ENCODE measurements around the gene HSD17B8.
A peak's percentile ranks its signal among the peaks of the same experiment; 100 is the strongest.
"Not testable (repeated sequence)": the region's sequence is repeated elsewhere in the genome, so short reads cannot be mapped to it uniquely, and the experiment has no call there.

The HSD17B8 gene

DNA sequence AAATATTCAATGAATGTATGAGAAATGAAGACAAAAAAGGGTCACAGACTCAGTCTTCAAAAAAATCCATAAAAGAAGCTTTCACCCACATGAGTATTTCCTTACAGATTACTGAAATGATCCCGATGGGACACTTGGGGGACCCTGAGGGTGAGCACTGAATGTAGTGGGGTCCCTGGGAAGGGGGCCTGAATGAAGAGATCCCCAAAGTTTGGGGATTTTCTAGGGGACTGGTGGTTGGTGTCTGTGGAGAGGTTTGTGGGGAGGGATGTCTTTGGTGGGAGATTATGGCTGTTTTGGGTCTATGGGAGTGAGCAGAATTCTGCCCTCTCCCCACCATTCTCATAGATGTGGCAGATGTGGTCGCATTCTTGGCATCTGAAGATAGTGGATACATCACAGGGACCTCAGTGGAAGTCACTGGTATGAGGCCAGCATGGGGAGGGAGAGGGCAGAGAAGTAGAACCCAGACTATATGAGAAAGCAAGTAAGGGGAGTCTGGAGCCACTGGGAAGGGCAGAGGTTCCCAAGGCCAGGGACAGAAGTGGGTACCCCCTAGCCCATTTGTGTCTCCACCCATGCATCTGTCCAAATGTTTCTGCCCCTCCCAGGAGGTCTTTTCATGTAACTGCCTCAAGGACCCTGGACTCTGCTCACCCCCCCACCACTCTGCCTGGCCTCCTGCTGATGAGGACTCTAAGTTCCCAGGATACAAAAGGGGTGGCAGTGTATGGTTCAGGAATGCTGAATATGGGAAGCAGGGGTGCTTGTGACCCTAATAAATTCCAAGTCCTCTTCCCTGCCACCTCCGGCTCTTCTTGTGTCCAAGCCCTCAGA is 1.8 kb downstream of the HSD17B8 start:
- no peak for DNase-seq (ENCODE audit: low read depth)

- DNase-seq (ENCODE audit: low read depth): no peak
Observed at GRCh38 chr6:33206864-33207551, 2.6 kb downstream of the HSD17B8 start.

- DNase-seq (ENCODE audit: low read depth): peak; percentile 56
Observed at GRCh38 chr6:33207552-33208090, 3.2 kb downstream of the HSD17B8 start.

- peak; percentile 72 for DNase-seq (ENCODE audit: low read depth)
Observed at GRCh38 chr6:33208091-33208967, 3.9 kb downstream of the HSD17B8 start, which contains the start of gene RING1. Gene RING1 (plus strand): TSS chr6:33208500. CDS start chr6:33208823, 323 bp downstream.

DNA sequence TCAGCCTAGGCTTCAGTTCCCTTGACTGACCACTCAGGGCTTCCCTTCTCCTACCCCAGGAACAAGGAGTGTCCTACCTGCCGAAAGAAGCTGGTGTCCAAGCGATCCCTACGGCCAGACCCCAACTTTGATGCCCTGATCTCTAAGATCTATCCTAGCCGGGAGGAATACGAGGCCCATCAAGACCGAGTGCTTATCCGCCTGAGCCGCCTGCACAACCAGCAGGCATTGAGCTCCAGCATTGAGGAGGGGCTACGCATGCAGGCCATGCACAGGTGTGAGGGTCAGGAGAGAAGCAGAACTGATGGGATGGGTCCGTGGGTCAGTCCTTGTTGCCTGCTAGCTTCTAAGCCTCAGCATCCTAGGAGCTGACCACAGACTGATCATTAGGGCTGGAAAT is 5.4 kb downstream of the HSD17B8 start:
- DNase-seq (ENCODE audit: low read depth): no peak

GRCh38 chr6:33211136-33211535 is 6.7 kb downstream of the HSD17B8 start:
- DNase-seq (ENCODE audit: low read depth): no peak

- DNase-seq (ENCODE audit: low read depth): no peak
Observed at GRCh38 chr6:33211666-33212422, 7.4 kb downstream of the HSD17B8 start.

DNA sequence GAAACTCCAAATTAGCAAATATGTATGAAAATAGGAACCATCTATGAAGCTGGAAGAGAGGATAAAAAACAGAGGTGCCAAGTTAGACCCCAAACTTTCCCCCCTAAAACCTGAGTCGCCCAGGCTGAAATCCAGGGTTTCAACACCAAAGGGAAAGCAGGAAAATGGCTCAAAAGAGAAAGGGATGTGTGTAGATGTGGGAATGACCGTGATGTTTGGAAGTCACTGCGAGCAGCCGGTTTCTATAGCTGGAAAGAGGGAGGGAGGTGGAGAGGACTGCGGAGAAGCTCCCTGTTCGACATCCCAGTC is 8.4 kb downstream of the HSD17B8 start:
- no peak for DNase-seq (ENCODE audit: low read depth)

- DNase-seq (ENCODE audit: low read depth): no peak
Observed at GRCh38 chr6:33213166-33213988, 8.9 kb downstream of the HSD17B8 start.

- no peak for DNase-seq (ENCODE audit: low read depth)
Observed at GRCh38 chr6:33213989-33214335, 9.5 kb downstream of the HSD17B8 start.

GRCh38 chr6:33215271-33216116 is 11.0 kb downstream of the HSD17B8 start:
- no peak for DNase-seq (ENCODE audit: low read depth)

DNA sequence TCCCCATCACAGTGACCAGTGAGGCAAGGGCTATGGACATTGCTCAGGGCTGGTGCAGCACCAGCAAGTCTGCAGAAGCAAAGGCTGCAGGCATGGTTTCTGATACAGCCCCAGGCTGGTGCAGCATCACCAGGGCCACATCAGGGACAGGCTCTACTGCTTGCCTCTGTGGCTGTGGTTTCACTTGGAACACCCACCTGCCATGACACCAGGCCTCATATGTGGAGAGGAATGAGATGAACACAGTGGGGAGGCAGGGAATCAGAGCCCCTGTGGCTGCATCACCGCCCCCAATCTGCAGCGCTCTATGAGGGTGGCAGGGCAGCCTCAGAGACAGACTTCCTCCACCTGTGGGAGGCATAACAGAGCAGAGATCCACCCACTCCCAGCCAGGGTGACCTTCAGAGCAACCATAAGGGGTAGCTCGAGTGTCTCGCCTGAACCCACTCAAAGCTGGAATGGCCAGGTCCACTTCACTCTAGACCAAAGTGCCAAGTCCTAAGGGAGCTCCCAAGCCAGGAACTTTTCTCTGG is 11.7 kb downstream of the HSD17B8 start:
- DNase-seq (ENCODE audit: low read depth): no peak

DNA sequence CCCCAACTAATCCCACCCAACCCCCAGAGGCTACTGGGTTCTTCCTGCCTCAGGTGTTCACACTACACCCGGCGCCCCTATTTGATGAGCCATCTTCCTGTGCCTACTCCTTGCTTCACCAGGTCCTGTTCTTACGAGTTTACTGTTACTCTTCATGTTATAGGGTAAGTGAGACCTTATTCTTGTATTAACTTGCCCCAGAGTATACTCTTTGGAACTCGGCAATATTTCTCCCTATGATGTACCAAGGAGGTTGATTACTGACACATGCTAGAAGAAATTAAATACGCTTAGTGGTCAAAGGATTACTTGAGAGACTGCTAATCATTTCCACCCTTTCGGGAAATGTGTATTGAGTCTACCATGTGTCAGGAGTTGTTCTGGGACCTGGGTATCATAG is 12.8 kb downstream of the HSD17B8 start:
- no peak for DNase-seq (ENCODE audit: low read depth)

DNA sequence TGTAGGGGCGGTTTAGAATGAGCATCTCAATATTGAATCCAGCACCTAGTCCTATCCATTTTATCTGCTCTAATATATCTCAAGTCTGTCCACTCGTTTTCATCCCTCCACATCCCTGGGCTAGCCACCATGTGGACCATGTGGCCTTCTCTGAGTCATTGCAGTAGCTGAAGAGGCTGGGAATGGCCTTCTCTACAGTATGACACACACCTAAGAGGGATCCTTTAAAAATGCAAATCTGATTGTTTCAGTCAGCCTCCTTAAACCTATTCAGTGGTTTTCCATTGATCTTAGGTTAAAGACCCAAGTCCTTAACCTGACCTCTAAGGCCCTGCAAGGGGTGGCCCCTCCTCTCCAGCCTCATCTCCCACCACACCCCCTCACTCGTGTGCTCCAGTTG is 13.2 kb downstream of the HSD17B8 start:
- DNase-seq (ENCODE audit: low read depth): no peak

GRCh38 chr6:33226503-33227120 is 22.2 kb downstream of the HSD17B8 start:
- DNase-seq (ENCODE audit: low read depth): not testable (repeated sequence)

DNA sequence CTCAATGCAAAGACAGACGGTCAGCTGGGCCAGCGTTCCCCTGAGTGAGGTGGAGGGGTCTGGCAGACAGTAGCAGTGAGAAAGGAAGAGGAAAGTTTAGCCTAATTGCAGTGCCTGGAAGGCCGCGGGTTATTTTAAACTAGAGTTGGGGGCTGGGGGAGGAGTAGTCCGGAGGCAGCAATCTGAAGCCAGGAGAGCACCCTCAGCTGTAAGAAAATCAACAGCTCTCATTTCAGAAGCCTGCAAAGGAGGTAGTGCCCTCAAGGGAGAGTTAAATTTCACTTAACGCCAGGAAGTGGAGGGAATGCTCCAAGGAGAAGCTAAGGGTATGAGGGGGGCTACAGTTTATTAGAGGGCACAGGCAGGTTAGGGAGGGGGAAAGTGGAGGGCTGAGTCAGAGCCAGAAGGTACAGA is 30.8 kb downstream of the HSD17B8 start:
- DNase-seq (ENCODE audit: low read depth): no peak

DNA sequence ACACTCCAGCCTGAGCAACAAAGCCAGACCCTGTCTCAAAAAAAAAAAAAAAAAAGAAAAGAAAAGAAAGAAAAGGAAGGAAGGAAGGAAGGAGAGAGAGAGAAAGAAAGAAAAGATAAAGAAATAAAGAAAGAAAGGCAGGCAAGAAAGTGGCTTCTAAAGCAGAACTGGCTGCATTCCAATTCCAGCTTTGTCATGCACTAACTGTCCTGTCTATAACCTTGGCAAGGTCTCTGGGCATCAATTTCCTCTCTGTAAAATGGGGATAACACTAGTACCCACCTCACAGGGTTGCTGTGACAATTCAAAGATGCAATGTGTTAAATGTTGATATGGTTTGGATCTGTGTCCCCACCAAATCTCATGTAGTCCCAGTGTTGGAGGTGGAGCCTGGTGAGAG is 31.9 kb downstream of the HSD17B8 start:
- no peak for DNase-seq (ENCODE audit: low read depth)

DNA sequence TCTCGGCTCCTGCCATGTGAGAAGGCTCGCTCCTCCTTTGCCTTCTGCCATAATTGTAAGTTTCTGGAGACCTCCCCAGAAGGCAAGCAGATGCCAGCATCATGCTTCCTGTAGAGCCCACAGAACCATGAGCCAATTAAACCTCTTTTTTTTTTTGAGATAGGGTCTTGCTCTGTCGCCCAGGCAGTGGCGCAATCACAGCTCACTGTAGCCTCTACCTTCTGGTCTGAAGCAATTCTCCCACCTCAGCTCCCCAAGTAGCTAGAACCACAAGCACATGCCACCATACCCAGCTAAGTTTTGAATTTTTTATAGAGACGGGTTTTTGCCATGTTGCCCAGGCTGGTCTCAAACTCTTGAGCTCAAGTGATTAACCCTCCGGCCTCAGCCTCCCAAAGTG is 32.4 kb downstream of the HSD17B8 start:
- no peak for DNase-seq (ENCODE audit: low read depth)

DNA sequence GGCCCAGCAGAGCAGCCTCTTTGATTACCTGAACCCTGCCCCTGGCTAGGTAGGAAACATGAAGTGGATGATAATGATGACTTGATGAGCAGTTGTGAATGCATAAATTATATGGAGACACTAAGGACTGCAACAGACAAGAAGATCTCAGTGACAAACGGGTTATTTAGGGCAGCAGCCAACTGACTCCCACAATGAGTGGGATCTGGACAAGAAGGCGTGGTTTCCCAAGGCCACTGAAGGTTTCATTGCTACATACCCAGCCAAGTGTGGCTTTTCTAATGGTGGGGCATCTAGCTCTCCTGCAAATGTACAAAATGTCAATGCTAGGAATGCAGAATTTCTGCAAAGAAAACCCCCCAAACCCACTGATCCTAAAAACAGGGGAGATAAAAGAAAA is 33.3 kb downstream of the HSD17B8 start:
- DNase-seq (ENCODE audit: low read depth): no peak
